ENCODE results near the gene IL4I1.

Gene IL4I1

DNA sequence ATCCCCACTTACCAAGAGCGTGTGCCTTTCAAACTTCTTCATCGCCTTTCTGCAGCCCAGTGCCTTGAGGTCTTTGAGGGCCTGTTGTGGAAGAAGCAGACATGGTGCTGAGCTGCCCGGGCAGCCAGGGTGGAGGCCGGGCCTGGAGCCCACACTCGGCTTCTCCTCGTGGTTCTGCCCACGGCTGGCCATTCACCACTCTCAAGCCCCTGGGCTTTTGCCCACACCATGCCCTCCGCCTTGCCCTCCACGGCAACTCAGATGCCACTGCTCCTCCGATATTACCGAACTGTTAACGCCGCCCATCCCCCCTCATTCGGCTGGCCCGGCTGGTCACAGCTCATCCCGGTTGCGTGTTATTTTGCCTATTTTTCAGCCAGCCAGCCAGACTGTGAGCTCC lies 5.3 kb downstream of the IL4I1 start:
- H3K9me3 Mint-ChIP-seq: no peaks in the 10 kb centered on the region
- no peak for ATAC-seq
- H3K4me3 Mint-ChIP-seq: peak overlapping the region; percentile 91
- H3K4me1 Mint-ChIP-seq: peaks cover 82% of the 10 kb centered on the region
- H3K27me3 Mint-ChIP-seq: no peaks in the 10 kb centered on the region
- peak overlapping the region; percentile 92 for H3K27ac Mint-ChIP-seq
- H3K36me3 Mint-ChIP-seq: peaks cover 73% of the 10 kb centered on the region

DNA sequence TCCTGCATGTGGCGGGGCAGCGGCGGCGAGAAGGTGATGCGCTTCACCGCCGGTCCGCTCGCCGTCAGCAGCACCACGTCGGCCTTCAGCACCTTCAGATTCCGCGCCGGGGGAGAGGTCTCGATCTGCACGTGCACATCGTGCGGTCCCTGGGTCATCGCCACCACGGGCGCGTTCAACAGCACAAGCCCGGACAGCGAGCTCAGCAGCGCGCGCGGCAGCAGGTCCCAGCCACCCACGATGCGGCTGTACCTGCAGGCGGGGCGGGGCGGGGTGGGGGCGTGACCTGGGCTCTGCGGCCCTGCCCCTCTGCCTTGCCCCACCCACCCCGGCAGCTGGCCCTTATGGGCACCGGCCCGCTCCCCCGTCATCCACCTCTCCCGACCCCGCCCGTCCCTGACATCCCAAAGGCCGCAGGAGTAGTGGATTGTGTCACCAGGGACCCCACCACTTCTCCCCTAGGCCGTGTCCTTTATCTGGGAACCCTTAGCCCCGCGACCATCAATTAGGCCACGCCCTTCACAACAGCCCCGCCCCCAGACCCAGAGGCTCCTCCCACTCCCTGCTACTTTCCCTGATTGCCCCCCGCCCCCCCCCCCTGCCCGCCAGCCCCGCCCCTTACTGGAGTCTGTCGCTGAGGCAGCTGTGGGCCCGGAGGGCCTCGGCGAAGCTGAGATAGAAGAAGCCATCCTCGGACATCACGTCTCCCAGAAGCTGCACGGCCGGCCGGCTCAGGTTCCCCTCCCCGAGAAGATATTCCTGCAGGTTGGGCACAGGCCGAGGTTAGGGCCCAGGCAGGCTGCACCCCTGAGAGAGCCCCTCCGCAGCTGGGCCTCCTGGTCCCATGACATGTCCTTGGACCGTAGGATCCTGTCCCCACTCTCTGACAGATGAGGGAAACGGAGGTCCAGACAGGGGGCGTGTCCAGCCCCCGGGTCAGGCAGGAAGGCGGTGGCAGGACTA lies 6.1 kb downstream of the IL4I1 start:
- Mint-ChIP-seq H3K4me3 (peak overlapping the region; percentile 91), H3K27ac (peak overlapping the region; percentile 92), H3K27me3 (no peaks in the 10 kb centered on the region), H3K9me3 (no peaks in the 10 kb centered on the region), H3K4me1 (peaks cover 74% of the 10 kb centered on the region), H3K36me3 (peaks cover 66% of the 10 kb centered on the region)
- peak; percentile 61 for ATAC-seq

DNA sequence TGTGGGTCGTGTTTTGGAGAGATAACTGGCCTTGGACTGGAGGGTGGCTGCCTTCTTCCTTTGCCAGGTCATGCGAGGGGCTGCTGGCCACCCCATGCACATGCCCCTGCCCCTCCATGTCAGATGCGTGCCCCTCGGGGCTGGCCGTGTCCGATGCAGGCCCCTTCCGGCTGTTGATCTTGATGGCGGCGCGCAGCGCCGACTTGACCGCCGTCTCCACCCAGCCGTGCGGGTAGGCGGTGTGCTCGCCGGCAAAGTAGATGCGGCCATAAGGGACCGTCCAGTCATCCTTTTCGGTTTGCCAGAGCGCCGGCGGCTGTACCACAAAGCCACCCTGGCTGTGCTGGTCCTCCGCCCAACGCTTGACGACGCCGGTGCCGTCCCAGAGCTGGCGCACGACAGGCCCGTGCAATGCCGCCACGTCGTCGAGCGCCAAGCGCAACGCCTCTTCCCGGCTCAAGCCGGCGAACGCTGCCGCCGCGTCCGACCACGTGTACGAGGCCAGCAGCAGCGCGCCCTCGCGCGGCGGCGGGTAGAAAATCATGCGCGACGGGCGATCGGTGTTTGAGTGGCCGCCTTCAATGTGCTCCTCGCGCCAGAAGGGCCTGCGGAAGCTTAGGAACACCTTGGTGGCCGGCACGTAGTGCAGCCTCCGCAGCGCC lies 6.9 kb downstream of the IL4I1 start:
- no peaks in the 10 kb centered on the region for H3K27me3 Mint-ChIP-seq
- H3K9me3 Mint-ChIP-seq: no peaks in the 10 kb centered on the region
- peaks cover 66% of the 10 kb centered on the region for H3K36me3 Mint-ChIP-seq
- H3K27ac Mint-ChIP-seq: peak overlapping the region; percentile 26
- peak; percentile 19 for ATAC-seq
- H3K4me3 Mint-ChIP-seq: peak overlapping the region; percentile 68
- peaks cover 67% of the 10 kb centered on the region for H3K4me1 Mint-ChIP-seq

DNA sequence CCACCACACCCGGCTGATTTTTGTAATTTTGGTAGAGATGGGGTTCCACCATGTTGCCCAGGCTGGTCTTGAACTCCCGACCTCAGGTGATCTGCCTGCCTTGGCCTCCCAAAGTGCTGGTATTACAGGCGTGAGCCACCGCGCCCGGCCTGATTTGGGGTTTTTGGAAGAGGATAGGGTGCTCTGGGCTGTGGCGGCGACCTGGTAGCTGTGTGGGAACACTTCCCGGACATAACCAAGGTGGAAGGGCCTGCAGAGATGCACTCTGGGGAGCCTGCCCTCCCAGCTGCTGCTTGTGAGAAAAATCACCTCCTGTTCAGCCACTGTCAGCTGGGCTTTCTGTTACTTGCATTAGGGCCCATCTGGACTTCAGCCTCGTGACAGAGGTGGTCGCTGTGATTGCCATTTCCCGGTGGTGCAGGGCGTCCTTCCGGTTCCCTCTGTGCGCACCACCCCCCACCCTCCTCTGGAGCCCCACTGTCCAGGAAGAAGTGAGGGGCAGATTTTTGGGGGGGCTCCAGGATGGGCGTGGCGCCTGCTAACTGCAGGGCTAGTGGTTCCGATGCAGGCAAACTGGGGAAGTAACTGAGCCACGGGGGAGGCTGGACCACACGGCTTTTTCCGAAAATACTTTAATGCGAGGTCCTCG lies 7.5 kb downstream of the IL4I1 start:
- Mint-ChIP-seq H3K27me3 (no peaks in the 10 kb centered on the region), H3K4me1 (peaks cover 60% of the 10 kb centered on the region), H3K9me3 (no peaks in the 10 kb centered on the region), H3K4me3 (peak overlapping the region; percentile 47), H3K36me3 (peaks cover 66% of the 10 kb centered on the region), H3K27ac (peak overlapping the region; percentile 26)
- no peak for ATAC-seq

DNA sequence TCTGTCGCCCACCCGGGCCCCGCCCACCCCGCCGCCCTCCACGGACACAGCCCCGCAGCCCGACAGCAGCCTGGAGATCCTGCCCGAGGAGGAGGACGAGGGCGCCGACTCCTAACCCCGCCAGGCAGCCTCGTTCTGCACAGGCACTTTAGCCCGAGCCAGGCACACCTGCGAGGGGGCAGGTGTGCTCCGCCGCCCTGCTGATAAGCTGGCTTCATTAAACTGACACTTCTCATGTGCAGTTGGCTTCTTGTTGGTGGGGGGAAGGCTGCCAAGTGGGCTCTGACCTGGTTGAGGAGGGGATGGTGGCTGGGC lies 8.2 kb downstream of the IL4I1 start:
- H3K4me1 Mint-ChIP-seq: peaks cover 54% of the 10 kb centered on the region
- ATAC-seq: peak; percentile 1
- peaks cover 64% of the 10 kb centered on the region for H3K36me3 Mint-ChIP-seq
- peak overlapping the region; percentile 45 for H3K4me3 Mint-ChIP-seq
- H3K27me3 Mint-ChIP-seq: no peaks in the 10 kb centered on the region
- no peaks in the 10 kb centered on the region for H3K9me3 Mint-ChIP-seq
- H3K27ac Mint-ChIP-seq: peak overlapping the region; percentile 26

DNA sequence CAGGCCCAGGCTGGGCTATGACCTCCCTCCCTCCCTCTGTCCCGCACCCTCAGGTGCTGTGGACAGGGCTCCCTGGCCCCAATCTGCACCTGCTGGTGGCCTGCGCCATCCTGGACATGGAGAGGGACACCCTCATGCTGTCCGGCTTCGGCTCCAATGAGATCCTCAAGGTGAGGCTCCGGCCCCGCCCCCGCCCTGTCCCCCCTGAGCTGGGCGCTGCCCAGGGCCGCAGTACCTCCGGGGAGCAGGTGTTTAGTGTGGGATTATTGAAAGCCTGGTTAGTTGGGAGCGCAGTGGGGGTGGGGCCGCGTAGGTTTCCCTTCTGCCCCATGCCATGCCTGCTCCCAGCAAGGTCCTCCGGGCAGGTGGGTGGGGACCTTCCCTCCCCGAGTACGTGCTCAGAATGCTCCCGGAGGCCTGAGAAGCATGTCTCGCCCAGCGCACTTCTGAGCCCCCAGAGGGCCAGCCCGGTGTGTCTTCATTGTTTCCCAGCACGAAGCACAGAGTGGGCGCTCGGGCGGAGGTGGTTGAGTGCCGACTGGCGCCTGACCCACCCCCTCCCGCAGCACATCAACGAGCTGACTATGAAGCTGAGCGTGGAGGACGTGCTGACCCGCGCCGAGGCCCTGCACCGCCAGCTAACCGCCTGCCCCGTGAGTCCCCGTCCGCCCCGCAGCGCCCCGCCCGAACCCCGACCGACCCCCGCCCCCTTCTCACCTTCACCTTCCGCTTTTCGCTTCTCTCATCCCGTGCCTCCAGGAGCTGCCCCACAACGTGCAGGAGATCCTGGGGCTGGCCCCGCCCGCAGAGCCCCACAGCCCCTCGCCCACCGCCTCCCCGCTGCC lies 8.8 kb downstream of the IL4I1 start:
- Mint-ChIP-seq H3K4me1 (peaks cover 48% of the 10 kb centered on the region), H3K4me3 (peak overlapping the region; percentile 39), H3K9me3 (no peaks in the 10 kb centered on the region), H3K27ac (peak overlapping the region; percentile 26), H3K27me3 (no peaks in the 10 kb centered on the region), H3K36me3 (peaks cover 64% of the 10 kb centered on the region)
- peak; percentile 46 for ATAC-seq

DNA sequence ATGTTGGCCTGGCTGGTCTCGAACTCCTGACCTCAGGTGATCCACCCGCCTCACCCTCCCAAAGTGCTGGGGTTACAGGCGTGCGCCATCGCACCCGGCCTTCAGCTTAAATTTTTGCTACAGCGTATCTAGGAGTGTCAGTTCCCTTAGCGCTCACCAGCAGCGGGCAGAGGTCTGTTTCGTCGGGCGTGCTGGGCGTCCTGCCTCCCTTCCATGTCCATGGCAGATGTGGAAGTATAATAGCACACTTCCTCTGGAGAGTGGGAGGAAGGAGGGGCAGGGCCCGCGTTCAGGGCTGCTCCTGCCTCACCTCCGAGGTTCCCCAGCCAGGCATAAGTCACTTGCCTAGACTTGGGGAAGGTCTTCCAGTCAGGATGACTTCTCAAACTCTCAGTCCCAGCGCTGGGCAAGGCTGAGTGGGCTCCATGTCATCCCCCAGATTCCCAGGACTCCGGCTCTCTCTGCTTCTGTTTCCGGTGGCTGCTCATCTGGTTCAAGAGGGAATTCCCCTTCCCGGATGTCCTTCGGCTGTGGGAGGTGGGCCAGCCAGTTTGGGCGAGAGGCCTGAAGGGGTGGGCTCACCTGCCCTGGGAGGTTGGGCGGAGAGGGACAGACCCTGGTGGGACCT lies 9.5 kb downstream of the IL4I1 start:
- Mint-ChIP-seq H3K9me3 (no peaks in the 10 kb centered on the region), H3K27ac (no peak overlapping the region), H3K27me3 (no peaks in the 10 kb centered on the region), H3K4me3 (no peak overlapping the region), H3K36me3 (peaks cover 64% of the 10 kb centered on the region), H3K4me1 (peaks cover 42% of the 10 kb centered on the region)
- no peak for ATAC-seq

DNA sequence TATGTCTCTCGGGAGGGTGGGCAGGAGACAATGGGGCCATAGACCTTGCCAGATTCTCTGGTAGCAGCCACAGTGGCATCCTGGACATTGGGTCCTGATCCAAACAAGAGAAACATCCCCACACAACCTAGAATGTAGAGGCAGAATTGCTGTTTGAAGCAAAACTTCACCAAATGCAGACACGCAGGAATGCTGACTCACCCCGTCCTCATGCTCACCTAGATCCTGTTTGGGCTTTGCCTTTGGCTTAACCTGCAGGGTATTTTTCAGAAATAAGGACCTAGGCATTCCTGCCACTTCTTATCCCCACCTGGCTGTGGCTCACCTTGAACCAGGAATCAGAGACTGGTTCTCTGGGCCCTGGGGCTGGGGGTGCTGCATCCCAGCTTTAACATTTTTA lies 11.9 kb downstream of the IL4I1 start:
- ATAC-seq: no peak
- H3K27ac Mint-ChIP-seq: no peak overlapping the region
- H3K27me3 Mint-ChIP-seq: no peaks in the 10 kb centered on the region
- H3K4me3 Mint-ChIP-seq: no peak overlapping the region
- H3K4me1 Mint-ChIP-seq: peaks cover 27% of the 10 kb centered on the region
- peaks cover 72% of the 10 kb centered on the region for H3K36me3 Mint-ChIP-seq
- no peaks in the 10 kb centered on the region for H3K9me3 Mint-ChIP-seq

DNA sequence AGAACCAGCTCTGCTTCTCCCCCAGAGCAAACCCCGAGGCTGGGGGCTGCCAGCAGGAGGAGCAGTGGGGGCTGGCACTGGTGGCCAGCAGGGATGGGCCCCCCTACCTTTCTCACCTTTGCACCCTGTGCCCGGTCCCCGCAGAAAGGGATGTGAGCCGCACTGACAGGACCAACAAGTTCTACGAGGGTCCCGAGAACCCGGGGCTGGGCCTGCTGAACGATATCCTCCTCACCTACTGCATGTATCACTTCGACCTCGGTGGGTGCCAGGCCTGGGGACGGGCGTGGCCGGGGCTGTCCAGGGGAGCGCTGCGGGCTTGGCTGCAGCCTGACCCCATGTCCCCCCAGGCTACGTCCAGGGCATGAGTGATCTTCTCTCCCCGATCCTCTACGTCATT lies 12.6 kb downstream of the IL4I1 start:
- no peak for ATAC-seq
- Mint-ChIP-seq H3K9me3 (no peaks in the 10 kb centered on the region), H3K4me1 (peaks cover 24% of the 10 kb centered on the region), H3K27me3 (no peaks in the 10 kb centered on the region), H3K27ac (no peak overlapping the region), H3K36me3 (peaks cover 69% of the 10 kb centered on the region), H3K4me3 (no peak overlapping the region)

DNA sequence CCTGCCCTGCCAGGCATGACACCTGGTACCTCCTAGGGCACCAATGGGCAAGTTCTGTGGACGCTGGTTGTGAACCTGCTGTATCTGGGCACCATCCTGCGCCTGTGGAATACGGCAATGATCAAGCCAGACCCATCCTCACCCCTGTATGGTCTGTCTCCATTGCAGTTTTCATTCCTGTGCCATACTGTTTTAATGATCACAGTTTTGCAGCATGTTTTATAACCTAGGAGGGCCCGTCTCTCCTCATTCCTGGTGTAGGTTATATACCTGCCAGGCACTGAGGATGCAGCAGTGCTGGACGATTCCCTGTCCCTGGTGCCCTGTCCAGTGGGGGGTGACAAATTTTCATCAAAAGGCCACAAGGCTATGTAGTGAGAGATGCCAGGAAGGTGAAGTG lies 13.6 kb downstream of the IL4I1 start:
- Mint-ChIP-seq H3K4me3 (peak overlapping the region; percentile 32), H3K4me1 (peaks cover 25% of the 10 kb centered on the region), H3K27ac (no peak overlapping the region), H3K27me3 (no peaks in the 10 kb centered on the region), H3K36me3 (peaks cover 65% of the 10 kb centered on the region), H3K9me3 (no peaks in the 10 kb centered on the region)
- no peak for ATAC-seq

DNA sequence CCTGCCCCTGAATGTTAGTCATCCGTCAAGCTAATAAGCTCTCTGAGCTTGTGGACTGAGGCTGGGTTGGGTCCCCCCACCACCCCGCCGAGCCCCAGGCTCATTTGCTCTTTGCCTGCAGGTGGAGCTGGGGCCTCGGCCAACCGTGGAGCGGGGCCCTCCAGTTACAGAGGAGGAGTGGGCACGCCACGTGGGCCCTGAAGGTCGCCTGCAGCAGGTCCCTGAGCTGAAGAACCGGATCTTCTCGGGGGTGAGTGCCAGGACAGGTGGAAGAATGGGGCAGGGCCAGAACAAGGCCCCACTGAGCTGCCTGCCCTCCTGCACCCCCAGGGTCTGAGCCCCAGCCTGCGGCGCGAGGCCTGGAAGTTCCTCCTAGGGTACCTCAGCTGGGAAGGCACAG lies 14.0 kb downstream of the IL4I1 start:
- Mint-ChIP-seq H3K4me1 (peaks cover 24% of the 10 kb centered on the region), H3K36me3 (peaks cover 68% of the 10 kb centered on the region), H3K9me3 (no peaks in the 10 kb centered on the region), H3K27ac (no peak overlapping the region), H3K27me3 (no peaks in the 10 kb centered on the region), H3K4me3 (no peak overlapping the region)
- no peak for ATAC-seq

DNA sequence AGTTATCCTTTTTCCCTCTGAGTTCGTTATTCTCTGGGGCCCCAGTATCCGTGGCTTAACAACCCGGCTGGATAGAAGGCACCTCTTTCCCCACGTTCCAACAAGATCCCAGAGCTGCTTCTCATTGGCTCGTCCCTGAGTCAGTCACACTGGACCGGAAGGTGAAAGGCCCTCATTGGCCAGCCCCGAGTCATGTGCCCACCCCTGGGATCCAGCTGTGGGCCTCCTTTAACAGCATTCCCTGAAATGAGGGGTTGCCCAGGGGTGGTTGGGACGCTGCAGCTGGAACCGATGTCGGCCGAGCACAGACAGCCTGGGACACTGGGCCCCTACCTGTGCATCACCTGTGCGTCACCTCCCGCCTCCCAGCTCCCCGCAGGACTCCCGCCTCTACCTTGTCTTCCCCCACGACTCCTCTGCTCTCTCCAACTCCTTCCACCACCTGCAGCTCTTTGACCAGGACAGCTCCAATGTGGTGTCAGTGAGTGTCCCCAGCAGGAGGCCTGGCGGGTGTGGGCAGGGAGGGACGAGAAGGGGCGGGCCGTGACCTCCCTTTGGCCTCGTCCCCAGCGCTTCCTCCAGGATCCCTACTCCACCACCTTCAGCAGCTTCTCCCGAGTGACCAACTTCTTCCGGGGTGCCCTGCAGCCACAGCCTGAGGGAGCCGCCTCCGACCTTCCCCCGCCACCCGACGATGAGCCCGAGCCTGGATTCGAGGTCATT lies 14.9 kb downstream of the IL4I1 start:
- no peak overlapping the region for H3K4me3 Mint-ChIP-seq
- no peak overlapping the region for H3K27ac Mint-ChIP-seq
- H3K36me3 Mint-ChIP-seq: peaks cover 68% of the 10 kb centered on the region
- no peaks in the 10 kb centered on the region for H3K27me3 Mint-ChIP-seq
- ATAC-seq: no peak
- H3K9me3 Mint-ChIP-seq: no peaks in the 10 kb centered on the region
- H3K4me1 Mint-ChIP-seq: peaks cover 19% of the 10 kb centered on the region

DNA sequence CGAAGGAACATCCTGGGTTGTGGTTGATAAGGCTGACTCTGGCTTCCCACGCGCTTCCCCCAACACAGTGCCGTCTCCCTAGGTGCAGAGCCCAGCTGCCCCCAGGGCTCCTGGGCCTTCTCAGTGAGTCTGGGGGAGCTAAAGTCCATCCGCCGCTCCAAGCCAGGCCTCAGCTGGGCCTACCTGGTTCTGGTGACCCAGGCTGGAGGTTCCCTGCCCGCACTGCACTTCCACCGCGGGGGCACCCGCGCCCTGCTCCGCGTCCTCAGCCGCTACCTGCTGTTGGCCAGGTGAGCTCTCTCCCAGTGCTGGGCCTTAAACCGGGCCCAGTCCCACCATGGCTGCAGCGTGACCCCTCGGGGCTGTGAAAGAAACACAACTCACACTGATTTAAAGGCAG lies 15.5 kb downstream of the IL4I1 start:
- H3K27ac Mint-ChIP-seq: no peak overlapping the region
- H3K4me1 Mint-ChIP-seq: peaks cover 19% of the 10 kb centered on the region
- H3K4me3 Mint-ChIP-seq: no peak overlapping the region
- no peaks in the 10 kb centered on the region for H3K9me3 Mint-ChIP-seq
- H3K36me3 Mint-ChIP-seq: peaks cover 68% of the 10 kb centered on the region
- H3K27me3 Mint-ChIP-seq: no peaks in the 10 kb centered on the region
- no peak for ATAC-seq

Data from stimulated activated memory B cell treated with anti-CD40 and anti-IgM and Interleukin-4, amounts not matched to agents 10 μg/mL and 1 μg/mL and 100 μg/mL, for 72 hours (primary cell).